CD4-positive, alpha-beta memory T cell (primary cell): Measurements from ENCODE around the gene ACADSB. TPM values are rescaled to one million over a fixed set of nuclear protein-coding genes. Genes with fewer than 3 reads are reported as not detected.

Source experiments
- CTCF ChIA-PET: fragments of 350-600 bp; sonication (Branson Sonifier 250); formaldehyde crosslinking; loops from one replicate; lab custom pipeline; 2021; ENCODE audit warnings: inconsistent platforms; ENCODE audit not compliant: partially characterized antibody; lab: Charles Lee
- POLR2A ChIA-PET: fragments of 350-600 bp; sonication (Branson Sonifier 250); formaldehyde crosslinking; loops from one replicate; lab custom pipeline; 2021; ENCODE audit not compliant: partially characterized antibody; lab: Charles Lee
- DNase-seq, 5 donors: peaks; one replicate each; pipeline versions ENCODE4 v3.0.0 to v3.0.0-alpha.2; 2020 to 2022; ENCODE audit warnings: mixed read lengths in 1 of 5
- H3K27ac ChIP-seq: one replicate; pipeline ENCODE4 v1.7.0; 2013; ENCODE audit warnings: low read depth, low read length
- H3K27me3 ChIP-seq: 2 replicates; pipeline ENCODE4 v1.7.0; 2013; ENCODE audit warnings: mild to moderate bottlenecking, low read length, moderate library complexity; ENCODE audit not compliant: insufficient read depth
- H3K36me3 ChIP-seq: 2 replicates; pipeline ENCODE4 v1.7.0; 2013; ENCODE audit warnings: mild to moderate bottlenecking, low read length, moderate library complexity; ENCODE audit not compliant: insufficient read depth
- H3K4me1 ChIP-seq: 2 replicates; pipeline ENCODE4 v1.7.0; 2013; ENCODE audit warnings: mild to moderate bottlenecking, low read length, moderate library complexity; ENCODE audit not compliant: insufficient read depth
- H3K4me3 ChIP-seq, 2 donors: one replicate each; pipeline ENCODE4 v1.7.0; 2013; ENCODE audit warnings: low read length in 2 of 2, mild to moderate bottlenecking in 1 of 2
- H3K9me3 ChIP-seq, 2 donors: one replicate each; pipeline ENCODE4 v1.7.0; 2013; ENCODE audit warnings: low read length in 2 of 2, control low read depth in 1 of 2; ENCODE audit not compliant: control insufficient read depth in 1 of 2
- H3K27ac Mint-ChIP-seq, 7 donors: one replicate each; pipeline ENCODE4 v1.8.0; 2020 to 2021; ENCODE audit warnings: mixed read lengths in 7 of 7, mild to moderate bottlenecking in 6 of 7, inconsistent platforms in 3 of 7, moderate library complexity in 3 of 7
- H3K27me3 Mint-ChIP-seq, 2 donors: one replicate each; pipeline ENCODE4 v1.8.0; 2020 to 2021; ENCODE audit warnings: mixed read lengths in 2 of 2
- H3K36me3 Mint-ChIP-seq, 2 donors: one replicate each; pipeline ENCODE4 v1.8.0; 2020 to 2021; ENCODE audit warnings: mixed read lengths in 2 of 2, inconsistent platforms in 1 of 2, mild to moderate bottlenecking in 1 of 2
- H3K4me1 Mint-ChIP-seq, 4 donors: one replicate each; pipeline ENCODE4 v1.8.0; 2020 to 2021; ENCODE audit warnings: mixed read lengths in 4 of 4, mild to moderate bottlenecking in 1 of 4
- H3K4me3 Mint-ChIP-seq, 8 donors: one replicate each; pipeline ENCODE4 v1.8.0; 2020 to 2021; ENCODE audit warnings: mixed read lengths in 8 of 8, mild to moderate bottlenecking in 7 of 8, moderate library complexity in 6 of 8, inconsistent platforms in 3 of 8
- H3K9me3 Mint-ChIP-seq, 8 donors: one replicate each; pipeline ENCODE4 v1.8.0; 2020 to 2021; ENCODE audit warnings: mixed read lengths in 8 of 8, mild to moderate bottlenecking in 5 of 8, inconsistent platforms in 3 of 8, moderate library complexity in 1 of 8
- intact Hi-C: fragments of 100-400 bp; cut with micrococcal nuclease; formaldehyde crosslinking; loops from one replicate; pipeline ENCODE4 v1.15.1; 2023
- polyA plus RNA-seq, 2 donors: library from polyadenylated mRNA; unstranded; fragments of 300-500 nt; fragmentation: Illumina TruSeq; gene quantifications; one replicate each; pipeline ENCODE4 v1.2.3, GENCODE V29; 2021
- total RNA-seq, 2 experiments: library from RNA; stranded (reverse); gene quantifications; one replicate each; pipeline ENCODE4 v1.2.3, GENCODE V29; 2021

The ACADSB gene
- total and polyA plus RNA-seq, 4 experiments from 2014 or later: 26.9 to 45.3 (median 36.0) TPM

GRCh38 chr10:122990278-122990677 lies 18.5 kb upstream of the ACADSB start:
- no peaks in the 10 kb centered on the region for H3K9me3 Mint-ChIP-seq
- peaks cover 16% of the 10 kb centered on the region for H3K36me3 ChIP-seq
- POLR2A ChIA-PET: interaction anchor here (1.0 kb wide), 1 partner anchor 17 kb away, joined by 4 read pairs; no protein-coding TSS in a partner anchor
- H3K27ac Mint-ChIP-seq: peak overlapping the region in 3 of 7 donors; percentile 9 to 75 (median 37)
- intact Hi-C loops: no loop called here
- H3K27me3 Mint-ChIP-seq: no peaks in the 10 kb centered on the region
- H3K9me3 ChIP-seq: no peaks in the 10 kb centered on the region
- no peak overlapping the region for H3K4me3 ChIP-seq
- peaks cover 0 to 2% (median under 1%) of the 10 kb centered on the region in 4 donors for H3K4me1 Mint-ChIP-seq
- H3K36me3 Mint-ChIP-seq: peaks cover 20 to 41% of the 10 kb centered on the region in 2 donors
- no peak overlapping the region for H3K4me3 Mint-ChIP-seq
- no peak overlapping the region for H3K27ac ChIP-seq
- DNase-seq: no peak
- no peaks in the 10 kb centered on the region for H3K4me1 ChIP-seq
- CTCF ChIA-PET: interaction anchor here (2.8 to 3.0 kb wide), 2 partner anchors 8 to 11 kb away, joined by 9 to 12 read pairs; partner anchors contain the start of gene PSTK
- no peaks in the 10 kb centered on the region for H3K27me3 ChIP-seq

GRCh38 chr10:122992031-122992585 lies 16.7 kb upstream of the ACADSB start:
- H3K4me1 Mint-ChIP-seq: peaks cover 0 to 5% (median 1%) of the 10 kb centered on the region in 4 donors
- H3K27ac ChIP-seq: no peak overlapping the region
- no peak overlapping the region for H3K4me3 ChIP-seq
- no peak for DNase-seq
- no peaks in the 10 kb centered on the region for H3K9me3 Mint-ChIP-seq
- H3K4me1 ChIP-seq: no peaks in the 10 kb centered on the region
- H3K4me3 Mint-ChIP-seq: no peak overlapping the region
- H3K27me3 ChIP-seq: no peaks in the 10 kb centered on the region
- CTCF ChIA-PET: interaction anchor here (2.8 to 3.0 kb wide), 2 partner anchors 10 to 12 kb away, joined by 9 to 12 read pairs; partner anchors contain the start of gene PSTK
- peaks cover 23 to 48% of the 10 kb centered on the region in 2 donors for H3K36me3 Mint-ChIP-seq
- intact Hi-C loops: no loop called here
- no peak overlapping the region for H3K27ac Mint-ChIP-seq
- H3K36me3 ChIP-seq: peaks cover 23% of the 10 kb centered on the region
- no peaks in the 10 kb centered on the region for H3K27me3 Mint-ChIP-seq
- H3K9me3 ChIP-seq: no peaks in the 10 kb centered on the region
- POLR2A ChIA-PET: no interaction called here

- DNase-seq: no peak
- peak overlapping the region in 3 of 7 donors; percentile 32 to 57 (median 46) for H3K27ac Mint-ChIP-seq
- intact Hi-C loops: no loop called here
- no peaks in the 10 kb centered on the region for H3K27me3 Mint-ChIP-seq
- H3K9me3 ChIP-seq: no peaks in the 10 kb centered on the region
- peaks cover 4 to 9% (median 6%) of the 10 kb centered on the region in 4 donors for H3K4me1 Mint-ChIP-seq
- no peaks in the 10 kb centered on the region for H3K27me3 ChIP-seq
- no peaks in the 10 kb centered on the region for H3K9me3 Mint-ChIP-seq
- peaks cover 23 to 58% of the 10 kb centered on the region in 2 donors for H3K36me3 Mint-ChIP-seq
- ChIA-PET POLR2A (no interaction called here), CTCF (no interaction called here)
- H3K4me3 ChIP-seq: no peak overlapping the region
- no peak overlapping the region for H3K4me3 Mint-ChIP-seq
- no peak overlapping the region for H3K27ac ChIP-seq
- H3K4me1 ChIP-seq: no peaks in the 10 kb centered on the region
- H3K36me3 ChIP-seq: peaks cover 31% of the 10 kb centered on the region
Observed at GRCh38 chr10:122993797-122994336, 14.9 kb upstream of the ACADSB start.

- ChIA-PET POLR2A (interaction anchor here (3.9 kb wide), 1 partner anchor 12 kb away, joined by 13 read pairs; the partner anchor contains the start of gene IKZF5), CTCF (no interaction called here)
- Histone ChIP-seq H3K4me3 (no peak overlapping the region), H3K27ac (no peak overlapping the region), H3K36me3 (peaks cover 31% of the 10 kb centered on the region), H3K9me3 (no peaks in the 10 kb centered on the region), H3K27me3 (no peaks in the 10 kb centered on the region), H3K4me1 (peaks cover 17% of the 10 kb centered on the region)
- intact Hi-C loops: no loop called here
- peak overlapping the region in 1 of 7 donors; percentile 69 for H3K27ac Mint-ChIP-seq
- peaks cover 23 to 60% of the 10 kb centered on the region in 2 donors for H3K36me3 Mint-ChIP-seq
- no peak for DNase-seq
- H3K4me1 Mint-ChIP-seq: peaks cover 16 to 29% (median 23%) of the 10 kb centered on the region in 4 donors
- H3K9me3 Mint-ChIP-seq: no peaks in the 10 kb centered on the region
- H3K27me3 Mint-ChIP-seq: no peaks in the 10 kb centered on the region
- no peak overlapping the region for H3K4me3 Mint-ChIP-seq
Observed at GRCh38 chr10:122995936-122996335, 12.9 kb upstream of the ACADSB start.

- Mint-ChIP-seq H3K4me1 (peaks cover 23 to 41% (median 29%) of the 10 kb centered on the region in 4 donors), H3K27me3 (no peaks in the 10 kb centered on the region)
- POLR2A ChIA-PET: interaction anchor here (3.9 kb wide), 1 partner anchor 10 kb away, joined by 13 read pairs; the partner anchor contains the start of gene IKZF5
Observed at GRCh38 chr10:122997864-122998263, 10.9 kb upstream of the ACADSB start.

GRCh38 chr10:122998360-122998917 lies 10.4 kb upstream of the ACADSB start:
- Histone ChIP-seq H3K27ac (no peak overlapping the region), H3K4me1 (peaks cover 19% of the 10 kb centered on the region), H3K4me3 (no peak overlapping the region), H3K36me3 (peaks cover 31% of the 10 kb centered on the region), H3K9me3 (no peaks in the 10 kb centered on the region), H3K27me3 (no peaks in the 10 kb centered on the region)
- Mint-ChIP-seq H3K9me3 (peaks cover 0 to 5% (median 0%) of the 10 kb centered on the region in 8 donors), H3K27me3 (no peaks in the 10 kb centered on the region), H3K4me1 (peaks cover 24 to 41% (median 31%) of the 10 kb centered on the region in 4 donors), H3K36me3 (peaks cover 27 to 53% of the 10 kb centered on the region in 2 donors), H3K4me3 (no peak overlapping the region), H3K27ac (peak overlapping the region in 2 of 7 donors; percentile 9 to 27)
- POLR2A ChIA-PET: interaction anchor here (1.6 to 3.9 kb wide), 3 partner anchors 9 to 18 kb away, joined by 7 to 13 read pairs (median 12); partner anchors contain the start of genes ACADSB, IKZF5 and PSTK
- intact Hi-C loops: no loop called here
- DNase-seq: no peak
- CTCF ChIA-PET: interaction anchor here (0.7 to 1.5 kb wide), 3 partner anchors 12 to 19 kb away, joined by 3 read pairs; partner anchors contain the start of gene PSTK

More at GRCh38 chr10:122997864-122998263, 10.9 kb upstream of the ACADSB start:
- Mint-ChIP-seq H3K27ac (peak overlapping the region in 2 of 7 donors; percentile 9 to 13), H3K4me3 (no peak overlapping the region), H3K36me3 (peaks cover 27 to 56% of the 10 kb centered on the region in 2 donors), H3K9me3 (peaks cover 0 to 5% (median 0%) of the 10 kb centered on the region in 8 donors)
- CTCF ChIA-PET: interaction anchor here (0.7 to 1.5 kb wide), 3 partner anchors 10 to 18 kb away, joined by 3 read pairs; partner anchors contain the start of gene PSTK
- Histone ChIP-seq H3K27ac (no peak overlapping the region), H3K36me3 (peaks cover 31% of the 10 kb centered on the region), H3K27me3 (no peaks in the 10 kb centered on the region), H3K4me1 (peaks cover 17% of the 10 kb centered on the region), H3K4me3 (no peak overlapping the region), H3K9me3 (no peaks in the 10 kb centered on the region)
- intact Hi-C loops: no loop called here
- no peak for DNase-seq
